Panc1 (cell line): ENCODE measurements around the gene HDGFL2.

Experiments used
- POLR2AphosphoS5 ChIP-seq: IDR thresholded peaks from 2 replicates; pipeline ENCODE4 v1.6.1; 2012; ENCODE audit warnings: mild to moderate bottlenecking, low read depth, low read length, moderate library complexity
- SIN3A ChIP-seq: IDR thresholded peaks from 2 replicates; pipeline ENCODE4 v1.6.1; 2012; ENCODE audit warnings: low read depth, mild to moderate bottlenecking, low read length, moderate library complexity, borderline replicate concordance; ENCODE audit not compliant: insufficient read depth
- TF ChIP-seq, protein P1 (sequence below): fragments of 450-650 bp; IDR thresholded peaks from 2 replicates; pipeline ENCODE4 v1.5.1; 2017; ENCODE audit warnings: mild to moderate bottlenecking
- TF ChIP-seq, protein P2 (sequence below), 2 experiments: IDR thresholded peaks; 2 replicates each; pipeline ENCODE4 v1.6.1; 2011 to 2012; ENCODE audit warnings: low read depth in 2 of 2, control low read depth in 1 of 2, low read length in 1 of 2, mild to moderate bottlenecking in 1 of 2, moderate library complexity in 1 of 2; ENCODE audit not compliant: insufficient read depth in 1 of 2

DNA sequence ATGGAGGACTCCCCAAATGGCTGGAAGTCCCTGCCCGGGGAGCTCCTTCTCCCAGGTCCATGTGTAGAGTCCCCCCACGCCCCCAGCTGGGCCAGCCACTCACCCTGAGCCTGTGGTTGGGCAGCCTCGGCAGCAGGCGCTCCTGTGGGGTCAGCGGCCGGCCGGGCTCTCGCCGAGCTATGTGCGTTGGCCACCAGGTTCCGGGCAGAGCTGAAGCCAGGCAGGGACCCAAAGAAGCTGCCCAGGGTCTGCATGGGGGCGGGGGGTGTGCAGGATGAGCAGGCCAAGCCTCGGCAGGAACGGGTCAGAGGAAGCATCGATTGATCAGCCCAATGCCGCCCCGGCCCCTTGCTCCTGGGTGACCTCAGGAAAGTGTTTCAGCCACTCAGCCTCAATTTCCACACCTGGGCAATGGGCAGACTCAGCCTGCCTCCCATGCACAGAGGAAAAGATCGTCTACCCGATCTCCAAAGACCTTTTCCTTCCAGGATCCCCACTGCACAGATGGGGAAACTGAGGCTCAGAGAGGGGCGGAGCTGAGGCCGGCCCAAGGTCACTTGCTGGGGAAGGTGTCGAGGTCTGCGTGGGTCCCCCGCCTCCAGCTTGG lies 45.5 kb downstream of the HDGFL2 start:
- TF ChIP-seq, protein P1, sequence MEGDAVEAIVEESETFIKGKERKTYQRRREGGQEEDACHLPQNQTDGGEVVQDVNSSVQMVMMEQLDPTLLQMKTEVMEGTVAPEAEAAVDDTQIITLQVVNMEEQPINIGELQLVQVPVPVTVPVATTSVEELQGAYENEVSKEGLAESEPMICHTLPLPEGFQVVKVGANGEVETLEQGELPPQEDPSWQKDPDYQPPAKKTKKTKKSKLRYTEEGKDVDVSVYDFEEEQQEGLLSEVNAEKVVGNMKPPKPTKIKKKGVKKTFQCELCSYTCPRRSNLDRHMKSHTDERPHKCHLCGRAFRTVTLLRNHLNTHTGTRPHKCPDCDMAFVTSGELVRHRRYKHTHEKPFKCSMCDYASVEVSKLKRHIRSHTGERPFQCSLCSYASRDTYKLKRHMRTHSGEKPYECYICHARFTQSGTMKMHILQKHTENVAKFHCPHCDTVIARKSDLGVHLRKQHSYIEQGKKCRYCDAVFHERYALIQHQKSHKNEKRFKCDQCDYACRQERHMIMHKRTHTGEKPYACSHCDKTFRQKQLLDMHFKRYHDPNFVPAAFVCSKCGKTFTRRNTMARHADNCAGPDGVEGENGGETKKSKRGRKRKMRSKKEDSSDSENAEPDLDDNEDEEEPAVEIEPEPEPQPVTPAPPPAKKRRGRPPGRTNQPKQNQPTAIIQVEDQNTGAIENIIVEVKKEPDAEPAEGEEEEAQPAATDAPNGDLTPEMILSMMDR: no peak
- TF ChIP-seq, protein P2, sequence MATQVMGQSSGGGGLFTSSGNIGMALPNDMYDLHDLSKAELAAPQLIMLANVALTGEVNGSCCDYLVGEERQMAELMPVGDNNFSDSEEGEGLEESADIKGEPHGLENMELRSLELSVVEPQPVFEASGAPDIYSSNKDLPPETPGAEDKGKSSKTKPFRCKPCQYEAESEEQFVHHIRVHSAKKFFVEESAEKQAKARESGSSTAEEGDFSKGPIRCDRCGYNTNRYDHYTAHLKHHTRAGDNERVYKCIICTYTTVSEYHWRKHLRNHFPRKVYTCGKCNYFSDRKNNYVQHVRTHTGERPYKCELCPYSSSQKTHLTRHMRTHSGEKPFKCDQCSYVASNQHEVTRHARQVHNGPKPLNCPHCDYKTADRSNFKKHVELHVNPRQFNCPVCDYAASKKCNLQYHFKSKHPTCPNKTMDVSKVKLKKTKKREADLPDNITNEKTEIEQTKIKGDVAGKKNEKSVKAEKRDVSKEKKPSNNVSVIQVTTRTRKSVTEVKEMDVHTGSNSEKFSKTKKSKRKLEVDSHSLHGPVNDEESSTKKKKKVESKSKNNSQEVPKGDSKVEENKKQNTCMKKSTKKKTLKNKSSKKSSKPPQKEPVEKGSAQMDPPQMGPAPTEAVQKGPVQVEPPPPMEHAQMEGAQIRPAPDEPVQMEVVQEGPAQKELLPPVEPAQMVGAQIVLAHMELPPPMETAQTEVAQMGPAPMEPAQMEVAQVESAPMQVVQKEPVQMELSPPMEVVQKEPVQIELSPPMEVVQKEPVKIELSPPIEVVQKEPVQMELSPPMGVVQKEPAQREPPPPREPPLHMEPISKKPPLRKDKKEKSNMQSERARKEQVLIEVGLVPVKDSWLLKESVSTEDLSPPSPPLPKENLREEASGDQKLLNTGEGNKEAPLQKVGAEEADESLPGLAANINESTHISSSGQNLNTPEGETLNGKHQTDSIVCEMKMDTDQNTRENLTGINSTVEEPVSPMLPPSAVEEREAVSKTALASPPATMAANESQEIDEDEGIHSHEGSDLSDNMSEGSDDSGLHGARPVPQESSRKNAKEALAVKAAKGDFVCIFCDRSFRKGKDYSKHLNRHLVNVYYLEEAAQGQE (IDR thresholded peaks at IDR 0.05; ENCODE audit: insufficient read depth in 1 of 2, low read depth in 2 of 2, low read length in 1 of 2): no peak
- no peak for TF ChIP-seq SIN3A
- TF ChIP-seq POLR2AphosphoS5: no peak
